Adrenal gland (tissue), 12 donors: ENCODE data around the gene CRABP1. TPM values are rescaled to one million over a fixed set of nuclear protein-coding genes. Genes with fewer than 3 reads are reported as not detected.

Source experiments
- DNase-seq, 7 donors: peaks; one replicate each; pipeline ENCODE4 v3.0.0-alpha.2; 2019 to 2020
- H3K27ac ChIP-seq, 5 donors: fragments of 200-600 bp; sonication (generic) in 4 of 5; 1 replicate in 3 of 5; 2 replicates in 2 of 5; pipeline versions ENCODE4 v1.5.1 to v1.8.0; 2016 to 2020; ENCODE audit warnings: mild to moderate bottlenecking in 1 of 5
- H3K27me3 ChIP-seq: fragments of 200-600 bp; 2 replicates; pipeline ENCODE4 v1.8.0; 2021
- H3K36me3 ChIP-seq, 2 donors: fragments of 200-600 bp; replicated peaks in 1 of 2; 1 replicate in 1 of 2; 2 replicates in 1 of 2; pipeline versions ENCODE4 v1.5.1 to v1.8.0; 2018 to 2022
- H3K4me1 ChIP-seq, 2 donors: fragments of 200-600 bp; replicated peaks in 1 of 2; 1 replicate in 1 of 2; 2 replicates in 1 of 2; pipeline versions ENCODE4 v1.5.1 to v1.8.0; 2018 to 2021
- H3K4me3 ChIP-seq, 4 donors: fragments of 200-600 bp; sonication (generic) in 3 of 4; one replicate each; pipeline ENCODE4 v1.5.1; 2016 to 2018
- H3K9me3 ChIP-seq, 3 donors: fragments of 200-600 bp; sonication (generic) in 1 of 3; replicated peaks in 1 of 3; 1 replicate in 2 of 3; 2 replicates in 1 of 3; pipeline versions ENCODE4 v1.5.1 to v1.8.0; 2016 to 2021
- POLR2A ChIP-seq, 2 donors: fragments of 450-650 bp; IDR thresholded peaks; one replicate each; pipeline ENCODE4 v1.6.1; 2017; ENCODE audit warnings: antibody characterized with exemption in 2 of 2, mild to moderate bottlenecking in 2 of 2, moderate library complexity in 1 of 2
- WGBS, 4 donors: extraction: QIAGEN DNeasy Blood & Tissue Kit in 2 of 4; methylation state at CpG; one replicate each; pipeline versions ENCODE4 v1.1.5 to v1.1.7; 2013 to 2017; 5-methylcytosine and 5-hydroxymethylcytosine counted together
- intact Hi-C, 2 donors: fragments of 100-400 bp; cut with DNase I; formaldehyde crosslinking; loops; one replicate each; pipeline versions ENCODE4 v1.14.1 to v1.15.0; 2022 to 2023
- polyA plus RNA-seq, 3 donors: library from polyadenylated mRNA; stranded (reverse); fragments of 200-250 nt in 2 of 3; fragments of 350-450 nt in 1 of 3; fragmentation: Illumina TruSeq in 1 of 3; extraction: RNeasy Lipid Tissue Mini Kit (QIAGEN cat#74804) in 1 of 3; gene quantifications; one replicate each; pipeline ENCODE4 v1.2.3, GENCODE V29; 2013 to 2014
- total RNA-seq, 9 donors: library from RNA; depleted of rRNA in 4 of 9; stranded (reverse); fragments of >200 nt in 4 of 9; fragments of 120-200 nt in 1 of 9; fragmentation: NEBNext Ultra II Directional in 1 of 9; extraction: Animal tissue kit (Norgen Biotek cat#: 25700) in 1 of 9; gene quantifications; one replicate each; pipeline versions ENCODE4 v1.1.0 to v1.2.4, GENCODE V29; 2013 to 2023
- TF ChIP-seq, protein P1 (sequence below), 6 experiments: fragments of 450-650 bp in 4 of 6; fragments of 200-600 bp in 2 of 6; sonication (generic) in 1 of 6; IDR thresholded peaks; 1 replicate in 5 of 6; 2 replicates in 1 of 6; pipeline versions ENCODE4 v1.5.1 to v1.8.0; 2016 to 2021; ENCODE audit warnings: antibody characterized with exemption in 6 of 6, mild to moderate bottlenecking in 2 of 6, moderate library complexity in 1 of 6
- donor health status: healthy with polysubstance abuse.
- donor health status: Bipolar disorder and iron deficiency.
- donor health status: DM: yes; HTN: yes; CAD: no.
- donor health status: DM: no; HTN: no; CAD: no.
- donor health status: DM: no; HTN: no; CAD: no.
- donor health status: DM: yes; HTN: yes; CAD: no.

The CRABP1 gene
- total and polyA plus RNA-seq, 12 donors: 0.39 to 2.4 (median 0.80) TPM; not detected in 3

GRCh38 chr15:78382114-78382880 is 42.1 kb downstream of the CRABP1 start:
- intact Hi-C loops: no loop called here
- peaks cover 13% of the 10 kb centered on the region for H3K27me3 ChIP-seq
- no peak for DNase-seq

DNA sequence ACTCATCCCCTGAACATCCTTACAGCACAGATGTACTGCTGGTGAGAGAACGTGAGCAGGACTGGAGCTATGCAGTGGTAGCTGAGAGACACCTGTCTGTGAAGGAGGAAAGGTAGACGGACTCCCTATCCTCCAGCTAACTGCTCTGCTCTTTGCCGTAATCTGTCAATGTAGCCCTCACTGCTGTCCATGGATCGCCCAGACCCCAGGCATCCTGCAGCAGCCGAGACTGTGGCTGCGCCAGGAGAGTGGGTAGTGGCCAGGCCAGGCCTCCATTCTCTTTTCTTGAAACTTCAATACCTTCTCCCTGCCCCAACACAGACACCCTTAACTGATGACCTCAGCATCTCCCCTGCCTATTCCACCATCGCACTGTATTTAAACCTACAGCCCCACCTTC is 44.5 kb downstream of the CRABP1 start:
- Histone ChIP-seq H3K36me3 (no peaks in the 10 kb centered on the region), H3K9me3 (no peaks in the 10 kb centered on the region), H3K27ac (no peak overlapping the region), H3K27me3 (peaks cover 13% of the 10 kb centered on the region), H3K4me1 (no peaks in the 10 kb centered on the region), H3K4me3 (no peak overlapping the region)
- TF ChIP-seq POLR2A (IDR thresholded peaks at IDR 0.05): no peak
- TF ChIP-seq, protein P1, sequence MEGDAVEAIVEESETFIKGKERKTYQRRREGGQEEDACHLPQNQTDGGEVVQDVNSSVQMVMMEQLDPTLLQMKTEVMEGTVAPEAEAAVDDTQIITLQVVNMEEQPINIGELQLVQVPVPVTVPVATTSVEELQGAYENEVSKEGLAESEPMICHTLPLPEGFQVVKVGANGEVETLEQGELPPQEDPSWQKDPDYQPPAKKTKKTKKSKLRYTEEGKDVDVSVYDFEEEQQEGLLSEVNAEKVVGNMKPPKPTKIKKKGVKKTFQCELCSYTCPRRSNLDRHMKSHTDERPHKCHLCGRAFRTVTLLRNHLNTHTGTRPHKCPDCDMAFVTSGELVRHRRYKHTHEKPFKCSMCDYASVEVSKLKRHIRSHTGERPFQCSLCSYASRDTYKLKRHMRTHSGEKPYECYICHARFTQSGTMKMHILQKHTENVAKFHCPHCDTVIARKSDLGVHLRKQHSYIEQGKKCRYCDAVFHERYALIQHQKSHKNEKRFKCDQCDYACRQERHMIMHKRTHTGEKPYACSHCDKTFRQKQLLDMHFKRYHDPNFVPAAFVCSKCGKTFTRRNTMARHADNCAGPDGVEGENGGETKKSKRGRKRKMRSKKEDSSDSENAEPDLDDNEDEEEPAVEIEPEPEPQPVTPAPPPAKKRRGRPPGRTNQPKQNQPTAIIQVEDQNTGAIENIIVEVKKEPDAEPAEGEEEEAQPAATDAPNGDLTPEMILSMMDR (IDR thresholded peaks at IDR 0.05): no peak
- intact Hi-C loops: no loop called here
- 84 to 94% (median 88%) methylated on average over 6 to 7 of the region's 7 CpGs for WGBS, 4 donors
- no peak for DNase-seq

More at GRCh38 chr15:78382114-78382880, 42.1 kb downstream of the CRABP1 start:
- H3K4me3 ChIP-seq: no peak overlapping the region
- H3K27ac ChIP-seq: no peak overlapping the region
- no peaks in the 10 kb centered on the region for H3K4me1 ChIP-seq
- no peak for TF ChIP-seq POLR2A (IDR thresholded peaks at IDR 0.05)
- TF ChIP-seq, protein P1 (IDR thresholded peaks at IDR 0.05): no peak
- H3K36me3 ChIP-seq: no peaks in the 10 kb centered on the region
- 60 to 83% (median 77%) methylated on average over 2 to 7 of the region's 7 CpGs for WGBS, 4 donors
- H3K9me3 ChIP-seq: no peaks in the 10 kb centered on the region

DNA sequence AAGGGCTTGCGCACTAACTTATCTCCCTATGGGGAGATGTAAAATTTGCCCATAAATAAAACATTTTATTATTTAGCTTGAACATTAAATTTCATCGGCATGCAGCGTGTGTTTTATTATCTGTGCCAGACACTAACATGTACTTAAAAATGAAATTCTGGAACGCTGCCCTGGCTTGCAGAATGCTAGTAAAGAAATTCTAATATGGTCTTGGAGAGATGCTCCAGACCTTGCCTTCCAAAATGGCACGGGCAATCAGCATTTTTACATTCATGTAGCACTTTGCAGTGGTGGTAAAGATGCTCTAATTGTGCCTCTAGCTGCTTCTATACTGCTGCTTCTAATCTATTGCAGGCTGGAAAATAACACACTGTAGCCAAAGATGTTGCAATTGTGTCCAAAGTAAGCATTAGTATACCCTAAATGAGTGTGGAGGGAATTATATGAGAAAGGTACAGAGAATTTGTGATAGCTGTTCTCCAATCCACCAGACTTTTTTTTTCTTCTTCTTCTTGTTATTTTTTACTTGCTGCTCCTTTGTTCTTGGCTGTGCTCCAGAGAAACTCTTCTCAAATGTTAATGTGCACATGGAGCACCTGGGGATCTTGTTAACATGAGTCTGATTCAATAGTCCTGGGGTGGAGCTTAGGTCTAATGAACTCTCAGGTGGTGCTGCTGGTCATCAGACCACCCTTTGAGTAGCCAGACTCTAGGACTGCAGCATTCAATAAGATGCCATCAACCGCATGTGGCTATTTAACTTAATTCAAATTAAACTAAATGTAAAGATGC is 47.3 kb downstream of the CRABP1 start:
- no peaks in the 10 kb centered on the region for H3K4me1 ChIP-seq
- H3K27ac ChIP-seq: no peak overlapping the region
- no peak overlapping the region for H3K4me3 ChIP-seq
- intact Hi-C loops: no loop called here
- H3K9me3 ChIP-seq: no peaks in the 10 kb centered on the region
- H3K36me3 ChIP-seq: no peaks in the 10 kb centered on the region
- no peak for TF ChIP-seq POLR2A (IDR thresholded peaks at IDR 0.05)
- TF ChIP-seq, protein P1 (IDR thresholded peaks at IDR 0.05): no peak
- H3K27me3 ChIP-seq: peaks cover 13% of the 10 kb centered on the region
- 56 to 72% (median 68%) methylated on average over 6 of the region's 6 CpGs for WGBS, 4 donors
- no peak for DNase-seq

GRCh38 chr15:78388865-78389264 is 48.7 kb downstream of the CRABP1 start:
- no peak overlapping the region for H3K27ac ChIP-seq
- no peak for TF ChIP-seq POLR2A (IDR thresholded peaks at IDR 0.05)
- TF ChIP-seq, protein P1 (IDR thresholded peaks at IDR 0.05): no peak
- H3K36me3 ChIP-seq: no peaks in the 10 kb centered on the region
- 74 to 80% (median 78%) methylated on average over 12 of the region's 12 CpGs for WGBS, 4 donors
- H3K4me3 ChIP-seq: no peak overlapping the region
- intact Hi-C loops: no loop called here
- H3K27me3 ChIP-seq: peaks cover 13% of the 10 kb centered on the region
- DNase-seq: no peak
- no peaks in the 10 kb centered on the region for H3K9me3 ChIP-seq
- H3K4me1 ChIP-seq: no peaks in the 10 kb centered on the region
